CD8-positive, alpha-beta memory T cell (primary cell): ENCODE data around the gene RYR3. TPM values are rescaled to one million over a fixed set of nuclear protein-coding genes. Genes with fewer than 3 reads are reported as not detected.

Experiments used
- CTCF ChIA-PET: fragments of 350-600 bp; sonication (Branson Sonifier 250); formaldehyde crosslinking; loops from one replicate; lab custom pipeline; 2021; ENCODE audit warnings: antibody characterized with exemption; lab: Charles Lee
- POLR2A ChIA-PET: fragments of 350-600 bp; sonication (Branson Sonifier 250); formaldehyde crosslinking; loops from one replicate; lab custom pipeline; 2021; ENCODE audit warnings: antibody characterized with exemption; lab: Charles Lee
- DNase-seq, 5 donors: peaks; one replicate each; pipeline versions ENCODE4 v3.0.0 to v3.0.0-alpha.2; 2020 to 2022; ENCODE audit warnings: mixed read lengths in 1 of 5
- H3K27ac ChIP-seq: one replicate; pipeline ENCODE4 v1.7.0; 2013; ENCODE audit warnings: low read depth, mild to moderate bottlenecking, low read length, moderate library complexity
- H3K27me3 ChIP-seq: 2 replicates; pipeline ENCODE4 v1.7.0; 2013; ENCODE audit warnings: low read length, mild to moderate bottlenecking; ENCODE audit not compliant: insufficient read depth, poor library complexity, severe bottlenecking
- H3K36me3 ChIP-seq: 2 replicates; pipeline ENCODE4 v1.7.0; 2013; ENCODE audit warnings: mild to moderate bottlenecking, low read length, moderate library complexity; ENCODE audit not compliant: insufficient read depth
- H3K4me1 ChIP-seq: 2 replicates; pipeline ENCODE4 v1.7.0; 2013; ENCODE audit warnings: mild to moderate bottlenecking, low read length, moderate library complexity; ENCODE audit not compliant: insufficient read depth
- H3K4me3 ChIP-seq: 2 replicates; pipeline ENCODE4 v1.7.0; 2013; ENCODE audit warnings: mild to moderate bottlenecking, low read length
- H3K9me3 ChIP-seq: 2 replicates; pipeline ENCODE4 v1.7.0; 2013; ENCODE audit warnings: mild to moderate bottlenecking, low read length
- H3K27ac Mint-ChIP-seq, 8 donors: one replicate each; pipeline ENCODE4 v1.8.0; 2020 to 2021; ENCODE audit warnings: mixed read lengths in 8 of 8, mild to moderate bottlenecking in 6 of 8, inconsistent platforms in 3 of 8, moderate library complexity in 3 of 8
- H3K27me3 Mint-ChIP-seq, 2 donors: one replicate each; pipeline ENCODE4 v1.8.0; 2020 to 2021; ENCODE audit warnings: mixed read lengths in 2 of 2, mild to moderate bottlenecking in 1 of 2, moderate library complexity in 1 of 2
- H3K36me3 Mint-ChIP-seq, 3 donors: one replicate each; pipeline ENCODE4 v1.8.0; 2020 to 2021; ENCODE audit warnings: mixed read lengths in 3 of 3, inconsistent platforms in 1 of 3, mild to moderate bottlenecking in 1 of 3
- H3K4me1 Mint-ChIP-seq, 3 donors: one replicate each; pipeline ENCODE4 v1.8.0; 2020 to 2021; ENCODE audit warnings: mixed read lengths in 3 of 3, inconsistent platforms in 1 of 3, mild to moderate bottlenecking in 1 of 3
- H3K4me3 Mint-ChIP-seq, 7 donors: one replicate each; pipeline ENCODE4 v1.8.0; 2020 to 2021; ENCODE audit warnings: mixed read lengths in 7 of 7, mild to moderate bottlenecking in 6 of 7, moderate library complexity in 4 of 7, inconsistent platforms in 2 of 7
- H3K9me3 Mint-ChIP-seq, 5 donors: one replicate each; pipeline ENCODE4 v1.8.0; 2020 to 2022; ENCODE audit warnings: mixed read lengths in 5 of 5, mild to moderate bottlenecking in 3 of 5, moderate library complexity in 2 of 5, inconsistent platforms in 1 of 5
- polyA plus RNA-seq: library from polyadenylated mRNA; unstranded; fragments of 300-500 nt; fragmentation: Illumina TruSeq; gene quantifications from one replicate; pipeline ENCODE4 v1.2.3, GENCODE V29; 2021
- total RNA-seq, 2 experiments: library from RNA; stranded (reverse); gene quantifications; one replicate each; pipeline ENCODE4 v1.2.3, GENCODE V29; 2021

The RYR3 gene
- total and polyA plus RNA-seq, 3 experiments from 2014 or later = 0.08 TPM; not detected in 2

DNA sequence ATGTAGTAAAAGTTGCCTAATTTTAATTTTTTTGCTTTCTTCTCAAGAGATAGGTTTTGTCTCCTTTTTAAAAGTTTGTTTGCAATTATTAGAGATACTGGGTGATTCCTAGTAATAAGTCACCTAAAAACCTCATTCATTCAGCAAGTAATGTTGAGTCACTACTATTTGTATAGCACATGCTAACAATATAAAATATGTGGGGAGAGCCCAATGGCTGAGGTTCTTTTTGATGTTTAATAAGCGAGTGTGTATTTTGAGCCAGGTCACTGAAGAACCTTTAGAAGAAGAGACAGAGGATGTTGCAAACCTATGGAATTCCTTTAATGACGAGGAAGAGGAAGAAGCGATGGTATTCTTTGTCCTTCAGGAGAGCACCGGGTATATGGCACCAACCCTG lies 533.8 kb downstream of the RYR3 start:
- Histone ChIP-seq H3K4me1 (no peaks in the 10 kb centered on the region), H3K27me3 (no peaks in the 10 kb centered on the region), H3K36me3 (no peaks in the 10 kb centered on the region), H3K4me3 (no peak overlapping the region), H3K27ac (no peak overlapping the region), H3K9me3 (no peaks in the 10 kb centered on the region)
- Mint-ChIP-seq H3K27me3 (peaks cover 5 to 19% of the 10 kb centered on the region in 2 donors), H3K27ac (no peak overlapping the region), H3K4me3 (no peak overlapping the region), H3K36me3 (no peaks in the 10 kb centered on the region), H3K9me3 (no peaks in the 10 kb centered on the region), H3K4me1 (no peaks in the 10 kb centered on the region)
- POLR2A ChIA-PET = no interaction called here
- no peak for DNase-seq
- CTCF ChIA-PET = no interaction called here

DNA sequence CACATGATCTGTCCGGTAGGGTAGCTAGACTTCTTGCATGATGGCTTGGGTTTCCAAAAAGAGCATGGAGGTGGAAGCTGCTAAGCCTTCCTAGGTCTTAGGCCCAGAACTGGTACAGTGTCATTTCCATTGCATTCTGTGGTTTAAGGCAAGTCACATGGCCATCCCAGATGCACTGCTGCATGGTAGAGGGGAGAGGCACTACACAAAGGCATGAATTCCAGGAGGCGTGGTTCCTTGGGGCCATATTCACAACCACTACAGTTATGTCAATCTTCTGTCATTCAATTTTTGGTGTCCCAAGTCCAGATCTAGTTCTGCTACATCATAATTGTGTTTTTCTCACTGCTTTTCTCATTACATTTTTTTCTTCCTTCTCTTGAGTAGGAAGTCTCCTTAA lies 535.4 kb downstream of the RYR3 start:
- Mint-ChIP-seq H3K27me3 (peaks cover 2 to 10% of the 10 kb centered on the region in 2 donors), H3K9me3 (no peaks in the 10 kb centered on the region), H3K27ac (no peak overlapping the region), H3K4me1 (no peaks in the 10 kb centered on the region), H3K4me3 (no peak overlapping the region), H3K36me3 (no peaks in the 10 kb centered on the region)
- Histone ChIP-seq H3K36me3 (no peaks in the 10 kb centered on the region), H3K4me3 (no peak overlapping the region), H3K4me1 (no peaks in the 10 kb centered on the region), H3K9me3 (no peaks in the 10 kb centered on the region), H3K27me3 (no peaks in the 10 kb centered on the region), H3K27ac (no peak overlapping the region)
- POLR2A ChIA-PET = no interaction called here
- DNase-seq = no peak
- CTCF ChIA-PET = no interaction called here

DNA sequence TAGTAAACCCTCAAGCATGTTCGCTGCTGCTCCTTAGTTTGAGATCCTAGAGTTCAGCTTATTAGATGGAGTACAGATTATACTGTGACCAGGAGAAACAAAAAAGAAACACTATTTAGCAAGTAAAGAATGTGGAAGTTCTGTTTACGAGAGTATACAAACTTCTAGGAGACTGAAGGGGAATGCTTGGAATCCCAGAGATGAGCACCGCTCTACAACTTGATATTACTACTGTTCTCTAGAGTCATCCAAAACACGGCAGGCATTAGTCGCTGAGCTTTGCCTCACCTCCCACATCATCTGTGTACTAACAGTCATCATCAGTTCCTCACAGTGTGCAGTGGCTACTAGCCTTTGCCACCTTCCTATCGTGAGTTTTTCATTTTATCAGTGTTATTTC lies 536.1 kb downstream of the RYR3 start:
- Mint-ChIP-seq H3K4me1 (no peaks in the 10 kb centered on the region), H3K36me3 (no peaks in the 10 kb centered on the region), H3K27ac (no peak overlapping the region), H3K4me3 (no peak overlapping the region), H3K27me3 (peaks cover 2 to 7% of the 10 kb centered on the region in 2 donors), H3K9me3 (no peaks in the 10 kb centered on the region)
- no peaks in the 10 kb centered on the region for H3K4me1 ChIP-seq
- no peaks in the 10 kb centered on the region for H3K36me3 ChIP-seq
- no peaks in the 10 kb centered on the region for H3K27me3 ChIP-seq
- H3K9me3 ChIP-seq = no peaks in the 10 kb centered on the region
- no peak for DNase-seq
- CTCF ChIA-PET = no interaction called here
- POLR2A ChIA-PET = no interaction called here
- H3K27ac ChIP-seq = no peak overlapping the region
- no peak overlapping the region for H3K4me3 ChIP-seq

DNA sequence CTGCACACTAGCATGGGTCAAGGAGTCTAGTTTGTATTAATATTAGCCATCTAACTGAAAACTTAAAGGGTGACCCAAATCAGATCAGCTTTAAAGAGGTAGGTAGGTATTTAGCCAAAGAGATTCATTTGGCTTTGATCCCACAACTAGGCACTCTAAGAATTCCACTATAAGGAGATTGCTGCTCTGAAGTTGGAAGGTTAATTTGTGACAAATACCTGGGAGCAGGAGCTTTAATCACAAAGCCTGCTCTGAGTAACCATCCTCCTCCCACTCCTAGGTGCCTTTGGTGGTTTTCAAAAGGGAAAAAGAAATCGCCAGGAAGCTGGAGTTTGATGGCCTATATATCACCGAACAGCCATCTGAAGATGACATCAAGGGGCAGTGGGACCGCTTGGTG lies 537.2 kb downstream of the RYR3 start:
- no peaks in the 10 kb centered on the region for H3K4me1 ChIP-seq
- Mint-ChIP-seq H3K36me3 (no peaks in the 10 kb centered on the region), H3K27me3 (peaks cover 2 to 3% of the 10 kb centered on the region in 2 donors), H3K9me3 (no peaks in the 10 kb centered on the region), H3K4me3 (no peak overlapping the region), H3K27ac (no peak overlapping the region), H3K4me1 (no peaks in the 10 kb centered on the region)
- no peaks in the 10 kb centered on the region for H3K36me3 ChIP-seq
- ChIA-PET CTCF (no interaction called here), POLR2A (no interaction called here)
- no peak overlapping the region for H3K4me3 ChIP-seq
- no peak overlapping the region for H3K27ac ChIP-seq
- H3K27me3 ChIP-seq = no peaks in the 10 kb centered on the region
- no peak for DNase-seq
- no peaks in the 10 kb centered on the region for H3K9me3 ChIP-seq

DNA sequence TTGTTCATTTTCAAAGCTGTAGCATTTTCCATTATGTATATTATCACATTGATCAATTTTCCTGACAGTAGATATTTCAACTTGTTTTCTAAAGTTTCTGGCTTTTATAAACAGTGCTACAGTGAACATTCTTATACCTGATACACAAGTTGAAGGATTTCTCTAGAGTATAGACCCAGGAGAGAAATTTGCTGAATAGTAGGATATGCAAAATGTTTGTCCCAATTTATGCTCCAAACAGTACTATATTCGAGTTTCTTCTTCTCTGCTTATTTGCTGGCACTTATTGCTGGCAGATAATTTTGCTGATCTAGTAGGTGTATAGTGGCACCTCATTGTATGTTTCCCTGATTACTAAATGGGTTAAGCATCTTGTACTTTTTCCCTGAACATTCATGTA lies 540.3 kb downstream of the RYR3 start:
- Mint-ChIP-seq H3K9me3 (no peaks in the 10 kb centered on the region), H3K4me3 (no peak overlapping the region), H3K4me1 (no peaks in the 10 kb centered on the region), H3K36me3 (no peaks in the 10 kb centered on the region), H3K27ac (no peak overlapping the region), H3K27me3 (peaks cover 0 to 2% of the 10 kb centered on the region in 2 donors)
- no peak overlapping the region for H3K4me3 ChIP-seq
- no peak for DNase-seq
- ChIA-PET CTCF (no interaction called here), POLR2A (no interaction called here)
- H3K9me3 ChIP-seq = no peaks in the 10 kb centered on the region
- no peaks in the 10 kb centered on the region for H3K27me3 ChIP-seq
- no peak overlapping the region for H3K27ac ChIP-seq
- no peaks in the 10 kb centered on the region for H3K36me3 ChIP-seq
- no peaks in the 10 kb centered on the region for H3K4me1 ChIP-seq

DNA sequence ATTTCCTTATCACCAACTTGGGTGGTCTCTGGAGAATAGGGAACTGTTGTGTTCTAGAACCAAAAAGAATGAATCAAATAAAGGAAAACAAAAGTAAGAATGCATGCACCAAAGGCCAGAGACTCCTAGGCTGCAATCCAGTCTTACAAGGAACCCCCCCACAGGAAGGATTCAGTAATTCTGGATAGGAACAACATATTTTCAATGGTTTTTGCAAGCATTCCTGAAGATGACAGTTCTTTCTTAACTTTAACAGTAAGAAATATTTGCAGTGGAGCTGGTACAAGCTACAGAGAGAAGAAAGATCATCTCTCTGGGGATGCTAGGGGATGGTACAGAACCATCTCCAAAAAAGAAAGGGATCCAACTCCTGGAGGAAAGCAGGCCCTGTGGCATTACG lies 541.3 kb downstream of the RYR3 start:
- POLR2A ChIA-PET = no interaction called here
- no peak overlapping the region for H3K27ac ChIP-seq
- DNase-seq = no peak
- H3K4me1 ChIP-seq = no peaks in the 10 kb centered on the region
- no peaks in the 10 kb centered on the region for H3K9me3 ChIP-seq
- no peaks in the 10 kb centered on the region for H3K4me1 Mint-ChIP-seq
- peaks cover 0 to 2% of the 10 kb centered on the region in 2 donors for H3K27me3 Mint-ChIP-seq
- H3K9me3 Mint-ChIP-seq = no peaks in the 10 kb centered on the region
- no peak overlapping the region for H3K4me3 Mint-ChIP-seq
- no peaks in the 10 kb centered on the region for H3K36me3 ChIP-seq
- no peaks in the 10 kb centered on the region for H3K27me3 ChIP-seq
- CTCF ChIA-PET = no interaction called here
- H3K27ac Mint-ChIP-seq = no peak overlapping the region
- H3K36me3 Mint-ChIP-seq = no peaks in the 10 kb centered on the region
- H3K4me3 ChIP-seq = no peak overlapping the region

DNA sequence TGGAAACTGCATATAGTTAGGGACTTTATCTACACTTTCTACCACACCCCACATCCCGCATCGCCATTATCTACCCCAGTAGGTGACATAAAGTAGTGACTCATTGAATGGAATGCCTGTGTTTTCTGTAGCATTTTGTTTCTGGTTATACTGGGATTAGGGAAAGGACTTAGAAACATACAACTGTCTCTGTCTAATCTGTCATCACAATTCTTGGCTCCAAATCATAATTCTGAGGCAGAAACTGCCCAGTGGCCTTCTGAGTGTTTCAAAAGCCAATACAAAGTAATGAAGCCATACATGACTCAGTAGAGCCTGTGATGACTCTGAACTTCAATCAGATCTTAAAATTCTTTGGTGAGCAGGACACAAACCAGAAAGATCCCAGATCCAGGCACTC lies 541.8 kb downstream of the RYR3 start:
- no peaks in the 10 kb centered on the region for H3K27me3 ChIP-seq
- peaks cover 0 to under 1% (median 0%) of the 10 kb centered on the region in 3 donors for H3K36me3 Mint-ChIP-seq
- H3K4me1 ChIP-seq = no peaks in the 10 kb centered on the region
- no peak for DNase-seq
- no peaks in the 10 kb centered on the region for H3K4me1 Mint-ChIP-seq
- H3K9me3 Mint-ChIP-seq = no peaks in the 10 kb centered on the region
- no peak overlapping the region for H3K4me3 Mint-ChIP-seq
- CTCF ChIA-PET = no interaction called here
- H3K4me3 ChIP-seq = no peak overlapping the region
- H3K27me3 Mint-ChIP-seq = peaks cover 0 to 2% of the 10 kb centered on the region in 2 donors
- no peaks in the 10 kb centered on the region for H3K9me3 ChIP-seq
- H3K36me3 ChIP-seq = no peaks in the 10 kb centered on the region
- POLR2A ChIA-PET = no interaction called here
- no peak overlapping the region for H3K27ac ChIP-seq
- no peak overlapping the region for H3K27ac Mint-ChIP-seq

DNA sequence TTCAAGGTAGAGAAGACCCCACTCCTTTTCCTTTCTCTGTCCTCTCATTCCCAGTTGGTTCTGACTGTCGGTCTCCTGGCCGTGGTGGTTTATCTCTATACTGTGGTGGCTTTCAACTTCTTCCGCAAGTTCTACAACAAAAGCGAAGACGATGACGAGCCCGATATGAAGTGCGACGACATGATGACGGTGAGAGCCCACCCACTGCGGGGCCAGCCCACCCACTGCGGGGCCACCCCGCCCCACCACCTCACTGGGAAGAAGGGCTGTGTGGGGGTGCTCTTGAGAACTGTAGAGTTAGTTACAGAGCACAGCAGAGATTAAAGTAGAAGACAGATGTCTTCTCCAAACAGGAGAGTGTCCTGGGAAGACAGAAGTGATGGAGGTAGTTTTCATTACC lies 547.0 kb downstream of the RYR3 start:
- Mint-ChIP-seq H3K27ac (no peak overlapping the region), H3K27me3 (no peaks in the 10 kb centered on the region), H3K9me3 (no peaks in the 10 kb centered on the region), H3K4me1 (no peaks in the 10 kb centered on the region), H3K36me3 (peaks cover 9 to 12% (median 9%) of the 10 kb centered on the region in 3 donors), H3K4me3 (no peak overlapping the region)
- Histone ChIP-seq H3K36me3 (no peaks in the 10 kb centered on the region), H3K4me1 (no peaks in the 10 kb centered on the region), H3K9me3 (no peaks in the 10 kb centered on the region), H3K4me3 (no peak overlapping the region), H3K27ac (no peak overlapping the region), H3K27me3 (no peaks in the 10 kb centered on the region)
- DNase-seq = no peak
- POLR2A ChIA-PET = no interaction called here
- CTCF ChIA-PET = no interaction called here

DNA sequence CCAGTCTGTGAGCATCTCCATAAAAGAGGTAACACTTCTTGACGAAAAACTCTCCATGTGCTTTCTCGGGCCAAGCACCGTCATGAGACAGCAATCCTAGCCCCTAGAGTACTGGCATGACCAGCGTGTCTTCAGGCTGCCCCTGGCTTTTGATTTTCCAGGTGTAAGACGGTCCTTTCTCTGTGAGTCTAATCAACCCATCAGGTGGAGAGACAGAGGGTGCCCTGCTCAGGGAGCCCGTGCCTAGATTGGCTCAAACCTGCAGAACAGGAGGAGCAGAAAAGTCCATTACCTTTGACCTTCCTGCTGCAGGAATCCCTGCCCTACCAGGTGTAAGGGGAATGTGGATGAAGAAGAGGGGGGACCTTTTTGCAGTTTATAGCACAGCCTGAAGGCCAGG lies 548.1 kb downstream of the RYR3 start:
- POLR2A ChIA-PET = no interaction called here
- Mint-ChIP-seq H3K36me3 (peaks cover 12 to 16% (median 12%) of the 10 kb centered on the region in 3 donors), H3K4me3 (no peak overlapping the region)

More for the DNA sequence above, 548.1 kb downstream of the RYR3 start:
- no peaks in the 10 kb centered on the region for H3K4me1 ChIP-seq
- no peak for DNase-seq
- no peak overlapping the region for H3K4me3 ChIP-seq
- Mint-ChIP-seq H3K27me3 (no peaks in the 10 kb centered on the region), H3K9me3 (no peaks in the 10 kb centered on the region), H3K4me1 (no peaks in the 10 kb centered on the region), H3K27ac (no peak overlapping the region)
- H3K36me3 ChIP-seq = no peaks in the 10 kb centered on the region
- no peak overlapping the region for H3K27ac ChIP-seq
- CTCF ChIA-PET = no interaction called here
- no peaks in the 10 kb centered on the region for H3K27me3 ChIP-seq
- no peaks in the 10 kb centered on the region for H3K9me3 ChIP-seq
